Ovary (tissue), 3 donors: ENCODE data around the gene BLOC1S4.

Experiments
- POLR2A ChIP-seq: fragments of 450-650 bp; IDR thresholded peaks from one replicate; pipeline ENCODE4 v1.6.1; 2017; ENCODE audit warnings: antibody characterized with exemption, mild to moderate bottlenecking, moderate library complexity
- TF ChIP-seq, protein P1 (sequence below), 3 donors: fragments of 450-650 bp in 2 of 3; fragments of 200-600 bp in 1 of 3; IDR thresholded peaks; one replicate each; pipeline versions ENCODE4 v1.5.1 to v1.8.0; 2016 to 2022; ENCODE audit warnings: antibody characterized with exemption in 3 of 3, mild to moderate bottlenecking in 1 of 3
- donor health status: DM: no; HTN: no; CAD: no.

DNA sequence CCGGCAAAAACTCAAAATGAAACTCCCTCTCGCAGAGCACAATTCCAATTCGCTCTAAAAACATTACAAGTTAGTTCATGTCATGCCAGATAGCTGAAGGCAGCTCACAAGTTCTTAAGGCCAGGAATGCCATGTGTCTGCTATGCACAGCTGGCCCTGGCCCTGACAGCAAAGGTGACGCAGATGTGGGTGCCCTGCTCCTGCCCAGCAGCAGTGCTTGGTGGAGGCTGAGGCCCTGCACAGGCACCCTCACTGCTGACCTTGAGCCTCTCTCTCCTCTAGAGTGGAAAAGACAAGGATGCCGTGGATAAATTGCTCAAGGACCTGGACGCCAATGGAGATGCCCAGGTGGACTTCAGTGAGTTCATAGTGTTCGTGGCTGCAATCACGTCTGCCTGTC lies 19.4 kb upstream of the BLOC1S4 start:
- no peak for TF ChIP-seq POLR2A
- TF ChIP-seq, protein P1, sequence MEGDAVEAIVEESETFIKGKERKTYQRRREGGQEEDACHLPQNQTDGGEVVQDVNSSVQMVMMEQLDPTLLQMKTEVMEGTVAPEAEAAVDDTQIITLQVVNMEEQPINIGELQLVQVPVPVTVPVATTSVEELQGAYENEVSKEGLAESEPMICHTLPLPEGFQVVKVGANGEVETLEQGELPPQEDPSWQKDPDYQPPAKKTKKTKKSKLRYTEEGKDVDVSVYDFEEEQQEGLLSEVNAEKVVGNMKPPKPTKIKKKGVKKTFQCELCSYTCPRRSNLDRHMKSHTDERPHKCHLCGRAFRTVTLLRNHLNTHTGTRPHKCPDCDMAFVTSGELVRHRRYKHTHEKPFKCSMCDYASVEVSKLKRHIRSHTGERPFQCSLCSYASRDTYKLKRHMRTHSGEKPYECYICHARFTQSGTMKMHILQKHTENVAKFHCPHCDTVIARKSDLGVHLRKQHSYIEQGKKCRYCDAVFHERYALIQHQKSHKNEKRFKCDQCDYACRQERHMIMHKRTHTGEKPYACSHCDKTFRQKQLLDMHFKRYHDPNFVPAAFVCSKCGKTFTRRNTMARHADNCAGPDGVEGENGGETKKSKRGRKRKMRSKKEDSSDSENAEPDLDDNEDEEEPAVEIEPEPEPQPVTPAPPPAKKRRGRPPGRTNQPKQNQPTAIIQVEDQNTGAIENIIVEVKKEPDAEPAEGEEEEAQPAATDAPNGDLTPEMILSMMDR (IDR thresholded peaks at IDR 0.05), result no peak
